OCI-LY7 (cell line): ENCODE results near the gene BTG4. TPM values are rescaled to one million over a fixed set of nuclear protein-coding genes. Genes with fewer than 3 reads are reported as not detected.

Experiments
- BruUV-seq: library from RNA; stranded (reverse); fragments of 400-500 nt; replicated peaks from 2 replicates; lab custom pipeline; 2021; lab: Mats Ljungman, UMichigan
- CTCF ChIA-PET: fragments of 300-600 bp; sonication (Branson Sonifier 250); formaldehyde crosslinking; loops from one replicate; lab custom pipeline; 2022; ENCODE audit warnings: antibody characterized with exemption; ENCODE audit not compliant: unreplicated experiment; lab: Charles Lee
- POLR2A ChIA-PET: fragments of 300-600 bp; sonication (Branson Sonifier 250); formaldehyde crosslinking; loops from one replicate; lab custom pipeline; 2022; ENCODE audit warnings: antibody characterized with exemption; lab: Charles Lee
- DNase-seq: peaks from one replicate; pipeline ENCODE4 v3.0.0-alpha.2; 2015; ENCODE audit warnings: low spot score
- H2AFZ ChIP-seq: fragments of 200-600 bp; sonication (generic), shearing (Covaris generic); 2 replicates; pipeline ENCODE4 v1.6.1; 2014; ENCODE audit warnings: mild to moderate bottlenecking, antibody characterized with exemption, low read length, moderate library complexity
- H3K27ac ChIP-seq: fragments of 200-600 bp; sonication (generic); 2 replicates; pipeline ENCODE4 v1.5.1; 2014; ENCODE audit warnings: mixed run types, low read depth, mild to moderate bottlenecking, moderate library complexity, low read length, inconsistent platforms; ENCODE audit not compliant: poor library complexity, severe bottlenecking
- H3K36me3 ChIP-seq: fragments of 200-600 bp; sonication (generic); 2 replicates; pipeline ENCODE4 v1.6.1; 2014; ENCODE audit warnings: mild to moderate bottlenecking, antibody characterized with exemption, low read length, moderate library complexity, mixed read lengths; ENCODE audit not compliant: insufficient read depth
- H3K4me1 ChIP-seq: fragments of 200-600 bp; sonication (generic); 2 replicates; pipeline ENCODE4 v1.5.1; 2014; ENCODE audit warnings: mild to moderate bottlenecking, low read length; ENCODE audit not compliant: insufficient read depth, poor library complexity, severe bottlenecking
- H3K4me2 ChIP-seq: fragments of 200-600 bp; sonication (generic); 2 replicates; pipeline ENCODE4 v1.6.1; 2014; ENCODE audit warnings: mild to moderate bottlenecking, low read length
- H3K4me3 ChIP-seq: fragments of 200-600 bp; sonication (generic); 2 replicates; pipeline ENCODE4 v1.5.1; 2014; ENCODE audit warnings: mild to moderate bottlenecking, low read depth, low read length; ENCODE audit not compliant: poor library complexity, severe bottlenecking
- H3K79me2 ChIP-seq: fragments of 200-600 bp; sonication (generic); 2 replicates; pipeline ENCODE4 v1.6.1; 2016; ENCODE audit warnings: low read depth, mild to moderate bottlenecking, low read length, moderate library complexity, mixed read lengths; ENCODE audit not compliant: insufficient read depth
- H3K9me2 ChIP-seq: fragments of 200-600 bp; sonication (generic); 2 replicates; pipeline ENCODE4 v1.6.1; 2016; ENCODE audit warnings: mild to moderate bottlenecking, low read length, mixed read lengths; ENCODE audit not compliant: insufficient read depth
- H3K9me3 ChIP-seq: fragments of 200-600 bp; sonication (generic); 2 replicates; pipeline ENCODE4 v1.6.1; 2014; ENCODE audit warnings: mild to moderate bottlenecking, mixed run types, low read length, mixed read lengths
- H4K20me1 ChIP-seq: fragments of 200-600 bp; sonication (generic); 2 replicates; pipeline ENCODE4 v1.6.1; 2014; ENCODE audit warnings: mild to moderate bottlenecking, antibody characterized with exemption, low read length, moderate library complexity, mixed read lengths; ENCODE audit not compliant: insufficient read depth
- EZH2phosphoT487 ChIP-seq: fragments of 200-600 bp; sonication (generic); IDR thresholded peaks from 2 replicates; pipeline ENCODE4 v1.6.1; 2018; ENCODE audit warnings: low read depth, borderline replicate concordance, mild to moderate bottlenecking, mixed run types, antibody characterized with exemption, low read length, moderate library complexity, mixed read lengths
- intact Hi-C: fragments of 100-400 bp; cut with micrococcal nuclease; formaldehyde crosslinking; loops from one replicate; pipeline ENCODE4 v1.10.0; 2022; ENCODE audit not compliant: unreplicated experiment
- microRNA-seq: library from miRNA; unstranded; fragments of <30 nt; microRNA quantifications from one replicate; pipeline ENCODE4 v1.2.0, GENCODE V29; 2022; ENCODE audit warnings: borderline replicate concordance
- small RNA-seq: library from RNA; depleted of rRNA; stranded (forward); fragments of <200 nt; gene quantifications from one replicate; pipeline ENCODE3, GENCODE V24; 2014
- total RNA-seq, 2 experiments: library from RNA; depleted of rRNA in 1 of 2; stranded (reverse); fragments of >200 nt in 1 of 2; shearing (Covaris generic) in 1 of 2; gene quantifications; 2 replicates each; pipeline ENCODE4 v1.2.3, GENCODE V29; 2014 to 2022
- TF ChIP-seq, protein P1 (sequence below): fragments of 200-600 bp; sonication (generic); conservative IDR thresholded peaks from 2 replicates; pipeline ENCODE4 v1.5.1; 2014; ENCODE audit warnings: mild to moderate bottlenecking, antibody characterized with exemption, low read length, moderate library complexity, mixed read lengths

The BTG4 gene
- total RNA-seq, 2 experiments from 2014 or later = not detected

GRCh38 chr11:111446404-111447111 is 65.6 kb downstream of the BTG4 start:
- H2AFZ ChIP-seq = peak overlapping the region; percentile 30; the same call in 1 of the 2 replicates
- peak; percentile 96 for DNase-seq
- H3K4me1 ChIP-seq = peaks cover 53% of the 10 kb centered on the region
- H3K4me3 ChIP-seq = no peak overlapping the region
- peak overlapping the region; percentile 48 for H3K4me2 ChIP-seq
- no peaks in the 10 kb centered on the region for H3K36me3 ChIP-seq
- H3K27ac ChIP-seq = no peak overlapping the region
- H3K9me3 ChIP-seq = no peaks in the 10 kb centered on the region
- TF ChIP-seq, protein P1, sequence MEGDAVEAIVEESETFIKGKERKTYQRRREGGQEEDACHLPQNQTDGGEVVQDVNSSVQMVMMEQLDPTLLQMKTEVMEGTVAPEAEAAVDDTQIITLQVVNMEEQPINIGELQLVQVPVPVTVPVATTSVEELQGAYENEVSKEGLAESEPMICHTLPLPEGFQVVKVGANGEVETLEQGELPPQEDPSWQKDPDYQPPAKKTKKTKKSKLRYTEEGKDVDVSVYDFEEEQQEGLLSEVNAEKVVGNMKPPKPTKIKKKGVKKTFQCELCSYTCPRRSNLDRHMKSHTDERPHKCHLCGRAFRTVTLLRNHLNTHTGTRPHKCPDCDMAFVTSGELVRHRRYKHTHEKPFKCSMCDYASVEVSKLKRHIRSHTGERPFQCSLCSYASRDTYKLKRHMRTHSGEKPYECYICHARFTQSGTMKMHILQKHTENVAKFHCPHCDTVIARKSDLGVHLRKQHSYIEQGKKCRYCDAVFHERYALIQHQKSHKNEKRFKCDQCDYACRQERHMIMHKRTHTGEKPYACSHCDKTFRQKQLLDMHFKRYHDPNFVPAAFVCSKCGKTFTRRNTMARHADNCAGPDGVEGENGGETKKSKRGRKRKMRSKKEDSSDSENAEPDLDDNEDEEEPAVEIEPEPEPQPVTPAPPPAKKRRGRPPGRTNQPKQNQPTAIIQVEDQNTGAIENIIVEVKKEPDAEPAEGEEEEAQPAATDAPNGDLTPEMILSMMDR = peak; percentile 95
- no peak for TF ChIP-seq EZH2phosphoT487
- no peaks in the 10 kb centered on the region for H3K79me2 ChIP-seq
- ChIA-PET CTCF (interaction anchor here (0.8 to 1.6 kb wide), 7 partner anchors 9 to 216 kb away, joined by 3 to 9 read pairs (median 4); no protein-coding TSS in a partner anchor), POLR2A (interaction anchor here (0.6 to 2.4 kb wide), 6 partner anchors 9 to 165 kb away, joined by 3 to 14 read pairs (median 4); no protein-coding TSS in a partner anchor)
- no peaks in the 10 kb centered on the region for H4K20me1 ChIP-seq
- BruUV-seq = no TSS peak
- intact Hi-C loops = loop anchor here (1.0 to 10.0 kb wide), 6 partner anchors 10 to 1242 kb away; no protein-coding TSS in a partner anchor
- no peaks in the 10 kb centered on the region for H3K9me2 ChIP-seq

- 0 out of 2 replicates have a peak overlapping the region, but pooled peaks have one; percentile 48 for H3K4me2 ChIP-seq
- H4K20me1 ChIP-seq = no peaks in the 10 kb centered on the region
- CTCF ChIA-PET = interaction anchor here (1.0 to 1.6 kb wide), 2 partner anchors 8 to 162 kb away, joined by 3 to 4 read pairs; no protein-coding TSS in a partner anchor
- intact Hi-C loops = loop anchor here (5.0 to 10.0 kb wide), 2 partner anchors 1008 to 1241 kb away; no protein-coding TSS in a partner anchor
- no peak overlapping the region for H3K4me3 ChIP-seq
- peaks cover 60% of the 10 kb centered on the region for H3K4me1 ChIP-seq
- BruUV-seq = no TSS peak
- H3K36me3 ChIP-seq = no peaks in the 10 kb centered on the region
- no peaks in the 10 kb centered on the region for H3K9me3 ChIP-seq
- peak overlapping the region; percentile 30; the same call in 1 of the 2 replicates for H2AFZ ChIP-seq
- no peaks in the 10 kb centered on the region for H3K79me2 ChIP-seq
- no peak for TF ChIP-seq EZH2phosphoT487
- TF ChIP-seq, protein P1 = no peak
- no peaks in the 10 kb centered on the region for H3K9me2 ChIP-seq
- POLR2A ChIA-PET = interaction anchor here (0.8 to 2.4 kb wide), 6 partner anchors 8 to 163 kb away, joined by 3 to 14 read pairs (median 4); no protein-coding TSS in a partner anchor
- DNase-seq = no peak
- H3K27ac ChIP-seq = no peak overlapping the region
Measured at GRCh38 chr11:111445586-111445985, 66.6 kb downstream of the BTG4 start.

Small RNA genes lying within 50 kb of the gene (microRNA-seq; reads per million reads assigned to microRNA genes)
- gene MIR34B (not detected), gene MIR34C (5.3 reads per million)

Small RNA genes lying within 50 kb of the gene (small RNA-seq; reads per million reads assigned to genes)
- gene MIR34B (not detected), gene MIR34C (not detected)

Other genes with a start within 250 kb of the BTG4 start
- not detected in 2 replicates for gene POU2AF3, start 213.8 kb downstream of the BTG4 start, total RNA-seq (2014; rRNA removed; shearing (Covaris generic))
- gene POU2AF3, start 213.8 kb downstream of the BTG4 start, total RNA-seq (2022) = not detected in 2 replicates
- 56.4 and 86.1 TPM in 2 replicates for gene POU2AF1, start 133.1 kb downstream of the BTG4 start, total RNA-seq (2014; rRNA removed; shearing (Covaris generic))
- gene POU2AF1, start 133.1 kb downstream of the BTG4 start, total RNA-seq (2022) = 285 and 315 TPM in 2 replicates
- not detected in 2 replicates for gene HOATZ, start 2.4 kb upstream of the BTG4 start, total RNA-seq (2014; rRNA removed; shearing (Covaris generic))
- not detected in 2 replicates for gene HOATZ, start 2.4 kb upstream of the BTG4 start, total RNA-seq (2022)
- not detected in 2 replicates for gene LAYN, start 28.3 kb upstream of the BTG4 start, total RNA-seq (2014; rRNA removed; shearing (Covaris generic))
- gene LAYN, start 28.3 kb upstream of the BTG4 start, total RNA-seq (2022) = not detected in 2 replicates
- 8.5 and 9.8 TPM in 2 replicates for gene SIK2, start 90.1 kb upstream of the BTG4 start, total RNA-seq (2014; rRNA removed; shearing (Covaris generic))
- gene SIK2, start 90.1 kb upstream of the BTG4 start, total RNA-seq (2022) = 16.9 and 18.1 TPM in 2 replicates